ENCODE data around the gene QDPR. TPM values are rescaled to one million over a fixed set of nuclear protein-coding genes. Genes with fewer than 3 reads are reported as not detected.
A peak's percentile ranks its signal among the peaks of the same experiment; 100 is the strongest.

Gene QDPR
- total RNA-seq, 2 donors from 2014 or later = 11.4 to 18.9 TPM

DNA sequence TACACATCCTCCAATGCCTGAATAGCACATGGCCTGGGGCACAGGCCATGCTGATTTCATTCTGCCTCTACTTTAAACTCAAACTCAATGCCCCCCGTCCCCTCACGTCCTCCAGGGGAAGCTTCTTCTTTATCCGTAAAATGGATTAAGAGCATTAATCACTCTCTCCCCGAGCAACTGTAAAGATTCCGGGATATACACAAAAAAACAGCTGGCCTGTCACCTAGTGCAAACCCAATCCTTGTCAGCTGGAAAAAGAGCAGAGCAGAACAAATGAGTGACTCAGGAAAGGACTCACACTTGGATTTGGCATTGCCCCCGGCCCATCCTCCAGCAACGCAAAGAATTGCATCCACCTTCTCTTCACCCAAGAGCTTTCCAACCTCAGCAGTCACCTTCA lies 7.8 kb downstream of the QDPR start:
- no peaks in the 10 kb centered on the region for H3K36me3 ChIP-seq
- no peaks in the 10 kb centered on the region for H3K9me3 ChIP-seq
- H3K27ac ChIP-seq = no peak overlapping the region
- H3K27me3 ChIP-seq (replicated peaks; ENCODE audit: insufficient read depth) = no peaks in the 10 kb centered on the region
- H3K4me3 ChIP-seq = no peak overlapping the region
- H3K4me1 ChIP-seq (replicated peaks) = no peaks in the 10 kb centered on the region
- no peak for DNase-seq (ENCODE audit: low spot score)
- TF ChIP-seq POLR2AphosphoS5 (IDR thresholded peaks at IDR 0.05) = no peak
- TF ChIP-seq, protein P1, sequence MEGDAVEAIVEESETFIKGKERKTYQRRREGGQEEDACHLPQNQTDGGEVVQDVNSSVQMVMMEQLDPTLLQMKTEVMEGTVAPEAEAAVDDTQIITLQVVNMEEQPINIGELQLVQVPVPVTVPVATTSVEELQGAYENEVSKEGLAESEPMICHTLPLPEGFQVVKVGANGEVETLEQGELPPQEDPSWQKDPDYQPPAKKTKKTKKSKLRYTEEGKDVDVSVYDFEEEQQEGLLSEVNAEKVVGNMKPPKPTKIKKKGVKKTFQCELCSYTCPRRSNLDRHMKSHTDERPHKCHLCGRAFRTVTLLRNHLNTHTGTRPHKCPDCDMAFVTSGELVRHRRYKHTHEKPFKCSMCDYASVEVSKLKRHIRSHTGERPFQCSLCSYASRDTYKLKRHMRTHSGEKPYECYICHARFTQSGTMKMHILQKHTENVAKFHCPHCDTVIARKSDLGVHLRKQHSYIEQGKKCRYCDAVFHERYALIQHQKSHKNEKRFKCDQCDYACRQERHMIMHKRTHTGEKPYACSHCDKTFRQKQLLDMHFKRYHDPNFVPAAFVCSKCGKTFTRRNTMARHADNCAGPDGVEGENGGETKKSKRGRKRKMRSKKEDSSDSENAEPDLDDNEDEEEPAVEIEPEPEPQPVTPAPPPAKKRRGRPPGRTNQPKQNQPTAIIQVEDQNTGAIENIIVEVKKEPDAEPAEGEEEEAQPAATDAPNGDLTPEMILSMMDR (IDR thresholded peaks at IDR 0.05) = no peak
- no peak for TF ChIP-seq POLR2A (IDR thresholded peaks at IDR 0.05)
- 83% methylated on average over 7 of the region's 7 CpGs for WGBS
- intact Hi-C loops (cut with DNase I) = no loop called here

DNA sequence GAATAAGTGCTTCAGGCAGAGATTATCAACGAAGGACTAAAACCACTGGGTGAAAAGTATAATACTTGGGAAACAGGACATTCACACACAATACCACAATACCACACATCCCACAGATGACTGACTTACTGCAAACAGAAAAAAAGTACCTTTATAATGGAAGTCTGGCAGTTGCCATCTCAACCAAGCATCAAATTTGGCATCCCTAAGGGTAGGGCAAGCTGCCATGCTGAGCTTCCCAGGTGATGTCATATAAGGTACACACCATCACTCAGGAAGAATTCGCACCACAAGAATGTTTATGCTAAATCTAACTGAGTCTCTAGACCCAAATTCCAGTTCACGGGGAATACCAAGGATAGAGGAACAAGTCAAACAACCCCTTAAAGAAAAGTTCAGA lies 9.1 kb downstream of the QDPR start:
- intact Hi-C loops (cut with DNase I) = no loop called here
- no peak for TF ChIP-seq POLR2AphosphoS5 (IDR thresholded peaks at IDR 0.05)
- TF ChIP-seq POLR2A (IDR thresholded peaks at IDR 0.05) = no peak
- TF ChIP-seq, protein P1 (IDR thresholded peaks at IDR 0.05) = no peak

DNA sequence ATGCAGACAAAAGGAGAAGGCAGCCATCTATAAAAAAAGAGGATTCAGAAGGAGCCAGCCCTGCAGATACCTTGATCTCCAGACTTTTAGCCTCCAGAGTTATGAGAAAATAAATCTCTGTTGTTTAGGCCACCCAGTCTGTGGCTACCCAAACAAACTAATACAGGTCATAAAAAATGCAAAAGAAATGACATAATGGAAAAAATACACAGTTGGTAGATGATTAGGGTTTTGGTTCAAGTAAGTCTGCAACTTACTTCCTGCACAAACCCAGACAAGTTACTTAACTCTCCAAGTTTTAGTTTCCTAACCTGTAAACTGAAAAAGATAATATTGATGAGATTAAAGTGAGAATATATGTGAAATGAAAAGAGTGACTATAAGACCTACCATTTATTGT lies 11.3 kb downstream of the QDPR start:
- Histone ChIP-seq H3K4me3 (no peak overlapping the region), H3K27me3 (replicated peaks; ENCODE audit: insufficient read depth) (no peaks in the 10 kb centered on the region), H3K27ac (peak overlapping the region in 1 of 2 donors; percentile 59), H3K36me3 (no peaks in the 10 kb centered on the region), H3K4me1 (replicated peaks) (no peaks in the 10 kb centered on the region), H3K9me3 (no peaks in the 10 kb centered on the region)
- DNase-seq (ENCODE audit: low spot score) = no peak
- intact Hi-C loops (cut with DNase I) = no loop called here
- TF ChIP-seq POLR2A (IDR thresholded peaks at IDR 0.05) (no peak), POLR2AphosphoS5 (IDR thresholded peaks at IDR 0.05) (no peak)
- TF ChIP-seq, protein P1 (IDR thresholded peaks at IDR 0.05) = no peak

More for the DNA sequence above, 9.1 kb downstream of the QDPR start:
- no peaks in the 10 kb centered on the region for H3K4me1 ChIP-seq (replicated peaks)
- DNase-seq (ENCODE audit: low spot score) = no peak
- H3K36me3 ChIP-seq = no peaks in the 10 kb centered on the region
- no peaks in the 10 kb centered on the region for H3K27me3 ChIP-seq (replicated peaks; ENCODE audit: insufficient read depth)
- H3K27ac ChIP-seq = no peak overlapping the region
- WGBS = 58% methylated on average over 3 of the region's 3 CpGs
- no peak overlapping the region for H3K4me3 ChIP-seq
- H3K9me3 ChIP-seq = no peaks in the 10 kb centered on the region

DNA sequence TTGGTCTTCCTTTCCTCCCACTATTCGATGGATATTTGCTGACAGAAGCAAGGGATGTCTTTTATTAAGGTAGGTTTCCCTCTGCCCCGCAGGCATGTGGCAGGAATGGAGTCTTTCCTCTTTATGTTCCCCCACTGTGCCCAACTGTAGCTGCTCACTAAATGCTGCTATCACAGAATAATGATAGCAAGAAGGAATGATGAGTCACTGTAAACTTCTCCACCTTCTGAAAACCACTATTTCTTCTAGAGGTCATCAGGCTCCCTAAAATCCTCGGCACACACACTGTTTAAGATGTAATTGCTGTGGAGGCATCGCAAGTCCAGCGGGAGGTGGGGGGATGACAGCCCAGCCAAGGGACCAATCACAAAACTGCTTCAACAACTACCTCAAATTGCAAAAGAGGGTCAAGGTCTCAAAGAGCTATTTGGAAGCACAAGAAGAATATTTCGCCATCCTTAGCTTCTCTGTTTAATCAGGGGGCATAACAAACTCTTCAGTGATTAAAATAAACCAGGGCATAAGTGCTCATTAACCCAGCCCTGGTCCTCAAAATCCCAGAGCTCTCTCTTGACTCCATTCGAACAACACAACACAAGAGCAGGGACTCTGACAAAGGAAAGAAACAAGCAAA lies 13.9 kb downstream of the QDPR start:
- Histone ChIP-seq H3K4me3 (no peak overlapping the region), H3K27me3 (replicated peaks; ENCODE audit: insufficient read depth) (no peaks in the 10 kb centered on the region), H3K27ac (peak overlapping the region in 1 of 2 donors; percentile 59), H3K4me1 (replicated peaks) (no peaks in the 10 kb centered on the region), H3K36me3 (no peaks in the 10 kb centered on the region), H3K9me3 (no peaks in the 10 kb centered on the region)
- DNase-seq (ENCODE audit: low spot score) = no peak
- WGBS = 91% methylated on average over 7 of the region's 7 CpGs
- no peak for TF ChIP-seq POLR2A (IDR thresholded peaks at IDR 0.05)
- TF ChIP-seq, protein P1 (IDR thresholded peaks at IDR 0.05) = no peak
- no peak for TF ChIP-seq POLR2AphosphoS5 (IDR thresholded peaks at IDR 0.05)
- intact Hi-C loops (cut with DNase I) = no loop called here
